Colonic mucosa (tissue), 4 donors: ENCODE data around the gene ZFP30. TPM values are rescaled to one million over a fixed set of nuclear protein-coding genes. Genes with fewer than 3 reads are reported as not detected.

Experiments
- DNase-seq: peaks from one replicate; pipeline ENCODE4 v3.0.0-alpha.2; 2020
- H3K27ac ChIP-seq: fragments of 200-600 bp; one replicate; pipeline ENCODE4 v1.8.0; 2021
- H3K27me3 ChIP-seq: fragments of 200-600 bp; one replicate; pipeline ENCODE4 v1.8.0; 2021
- H3K36me3 ChIP-seq: fragments of 200-600 bp; one replicate; pipeline ENCODE4 v1.8.0; 2021
- H3K4me1 ChIP-seq: fragments of 200-600 bp; one replicate; pipeline ENCODE4 v1.8.0; 2021; ENCODE audit warnings: mild to moderate bottlenecking
- H3K4me3 ChIP-seq: fragments of 200-600 bp; one replicate; pipeline ENCODE4 v1.8.0; 2021
- H3K9ac ChIP-seq, 2 donors: one replicate each; pipeline ENCODE4 v1.7.0; 2013; ENCODE audit warnings: control low read depth in 2 of 2, low read depth in 2 of 2, low read length in 2 of 2
- H3K9me3 ChIP-seq: fragments of 200-600 bp; one replicate; pipeline ENCODE4 v1.8.0; 2021
- intact Hi-C: fragments of 100-400 bp; cut with DNase I; formaldehyde crosslinking; loops from one replicate; pipeline ENCODE4 v1.14.1; 2022
- total RNA-seq, 2 donors: library from RNA; stranded (reverse); fragmentation: NEBNext Ultra II Directional in 1 of 2; extraction: Animal tissue kit (Norgen Biotek cat#: 25700) in 1 of 2; gene quantifications; one replicate each; pipeline ENCODE4 v1.2.1, GENCODE V29; 2021
- TF ChIP-seq, protein P1 (sequence below): fragments of 200-600 bp; IDR thresholded peaks from one replicate; pipeline ENCODE4 v1.8.0; 2022; ENCODE audit warnings: antibody characterized with exemption, mild to moderate bottlenecking
- donor health status: healthy.
- donor health status: DM: no; HTN: no; CAD: no.
- donor health status: DM: no; HTN: no; CAD: no.

The ZFP30 gene
- 1 to 10 TPM; 6.0 to 7.9 TPM for total RNA-seq

DNA sequence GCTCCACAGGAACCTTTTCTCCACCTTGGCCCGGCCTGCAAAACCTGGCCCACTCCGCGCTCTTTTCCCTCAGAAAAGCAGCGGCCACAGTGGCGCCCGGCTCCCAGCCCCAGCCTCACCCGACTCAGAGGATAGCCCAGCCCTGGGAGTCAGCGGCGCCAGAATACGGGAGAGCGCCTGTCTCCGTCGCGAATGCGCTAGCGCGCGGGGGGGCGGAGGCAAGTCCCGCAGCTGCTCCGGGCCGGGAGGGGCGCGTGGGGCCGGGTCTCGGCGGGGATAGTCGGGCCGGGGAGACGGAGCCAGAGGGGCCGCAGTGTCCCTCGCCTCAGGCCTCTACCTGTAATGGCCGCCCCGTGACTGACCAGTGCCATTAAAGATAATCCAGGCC is at the start of gene ZFP30:
Gene ZFP30, minus strand, starts transcription at position 165 of the 388 bp plus-strand sequence. CDS start 7,643 bp downstream, outside the sequence.
- Histone ChIP-seq H3K9ac (peak within 1 kb of the TSS; percentile 70 to 82), H3K4me3 (peak within 1 kb of the TSS; percentile 61), H3K27ac (peak within 1 kb of the TSS; percentile 85), H3K27me3 (no peaks in the 10 kb centered on the region), H3K4me1 (peaks cover 7% of the 10 kb centered on the region), H3K36me3 (no peaks in the 10 kb centered on the region), H3K9me3 (no peaks in the 10 kb centered on the region)
- DNase-seq, result peak; percentile 92
- intact Hi-C loops, result loop anchor here (10.0 kb wide), 1 partner anchor 60 kb away; the partner anchor contains the start of genes ZNF540 and ZNF571
- TF ChIP-seq, protein P1, sequence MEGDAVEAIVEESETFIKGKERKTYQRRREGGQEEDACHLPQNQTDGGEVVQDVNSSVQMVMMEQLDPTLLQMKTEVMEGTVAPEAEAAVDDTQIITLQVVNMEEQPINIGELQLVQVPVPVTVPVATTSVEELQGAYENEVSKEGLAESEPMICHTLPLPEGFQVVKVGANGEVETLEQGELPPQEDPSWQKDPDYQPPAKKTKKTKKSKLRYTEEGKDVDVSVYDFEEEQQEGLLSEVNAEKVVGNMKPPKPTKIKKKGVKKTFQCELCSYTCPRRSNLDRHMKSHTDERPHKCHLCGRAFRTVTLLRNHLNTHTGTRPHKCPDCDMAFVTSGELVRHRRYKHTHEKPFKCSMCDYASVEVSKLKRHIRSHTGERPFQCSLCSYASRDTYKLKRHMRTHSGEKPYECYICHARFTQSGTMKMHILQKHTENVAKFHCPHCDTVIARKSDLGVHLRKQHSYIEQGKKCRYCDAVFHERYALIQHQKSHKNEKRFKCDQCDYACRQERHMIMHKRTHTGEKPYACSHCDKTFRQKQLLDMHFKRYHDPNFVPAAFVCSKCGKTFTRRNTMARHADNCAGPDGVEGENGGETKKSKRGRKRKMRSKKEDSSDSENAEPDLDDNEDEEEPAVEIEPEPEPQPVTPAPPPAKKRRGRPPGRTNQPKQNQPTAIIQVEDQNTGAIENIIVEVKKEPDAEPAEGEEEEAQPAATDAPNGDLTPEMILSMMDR, result no peak

DNA sequence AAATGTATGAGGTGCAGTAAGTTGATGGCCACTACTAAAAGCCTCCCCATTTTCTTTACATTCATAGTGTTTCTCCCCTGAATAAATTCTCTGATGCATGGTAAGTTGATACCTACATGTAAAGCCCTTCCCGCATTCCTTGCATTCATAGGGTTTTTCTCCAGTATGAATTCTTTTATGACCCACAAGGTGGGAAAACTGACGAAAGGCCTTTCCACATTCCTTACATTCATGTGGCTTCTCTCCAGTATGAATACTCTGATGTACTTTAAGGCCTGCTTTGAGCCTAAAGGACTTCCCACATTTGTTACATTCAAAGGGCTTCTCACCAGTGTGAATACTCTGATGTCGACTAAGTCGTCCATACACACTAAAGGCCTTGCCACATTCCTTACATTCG is 43.8 kb upstream of the ZFP30 start:
- Histone ChIP-seq H3K27ac (no peak overlapping the region), H3K9ac (no peak overlapping the region), H3K36me3 (no peaks in the 10 kb centered on the region), H3K4me1 (no peaks in the 10 kb centered on the region), H3K9me3 (no peaks in the 10 kb centered on the region), H3K27me3 (no peaks in the 10 kb centered on the region), H3K4me3 (no peak overlapping the region)
- no peak for DNase-seq
- TF ChIP-seq, protein P1, result no peak
- intact Hi-C loops, result no loop called here

DNA sequence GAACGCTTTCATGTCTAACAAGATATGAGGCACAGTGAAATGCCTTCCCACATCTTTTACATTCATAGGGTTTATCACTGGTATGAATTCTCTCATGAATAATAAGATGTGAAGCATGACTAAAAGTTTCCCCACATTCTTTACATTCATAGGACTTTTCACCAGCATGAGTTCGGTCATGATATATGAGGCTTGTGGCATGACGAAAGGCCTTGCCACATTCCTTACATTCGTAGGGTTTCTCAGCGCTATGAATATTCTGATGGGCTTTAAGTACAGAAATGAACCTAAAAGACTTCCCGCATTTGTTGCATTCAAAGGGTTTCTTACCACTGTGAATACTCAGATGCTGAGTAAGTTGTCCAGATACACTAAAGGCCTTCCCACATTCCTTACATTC is 43.0 kb upstream of the ZFP30 start:
- TF ChIP-seq, protein P1, result no peak
- Histone ChIP-seq H3K4me1 (no peaks in the 10 kb centered on the region), H3K27ac (no peak overlapping the region), H3K36me3 (no peaks in the 10 kb centered on the region), H3K4me3 (no peak overlapping the region), H3K9ac (no peak overlapping the region), H3K27me3 (no peaks in the 10 kb centered on the region), H3K9me3 (no peaks in the 10 kb centered on the region)
- no peak for DNase-seq
- intact Hi-C loops, result no loop called here

DNA sequence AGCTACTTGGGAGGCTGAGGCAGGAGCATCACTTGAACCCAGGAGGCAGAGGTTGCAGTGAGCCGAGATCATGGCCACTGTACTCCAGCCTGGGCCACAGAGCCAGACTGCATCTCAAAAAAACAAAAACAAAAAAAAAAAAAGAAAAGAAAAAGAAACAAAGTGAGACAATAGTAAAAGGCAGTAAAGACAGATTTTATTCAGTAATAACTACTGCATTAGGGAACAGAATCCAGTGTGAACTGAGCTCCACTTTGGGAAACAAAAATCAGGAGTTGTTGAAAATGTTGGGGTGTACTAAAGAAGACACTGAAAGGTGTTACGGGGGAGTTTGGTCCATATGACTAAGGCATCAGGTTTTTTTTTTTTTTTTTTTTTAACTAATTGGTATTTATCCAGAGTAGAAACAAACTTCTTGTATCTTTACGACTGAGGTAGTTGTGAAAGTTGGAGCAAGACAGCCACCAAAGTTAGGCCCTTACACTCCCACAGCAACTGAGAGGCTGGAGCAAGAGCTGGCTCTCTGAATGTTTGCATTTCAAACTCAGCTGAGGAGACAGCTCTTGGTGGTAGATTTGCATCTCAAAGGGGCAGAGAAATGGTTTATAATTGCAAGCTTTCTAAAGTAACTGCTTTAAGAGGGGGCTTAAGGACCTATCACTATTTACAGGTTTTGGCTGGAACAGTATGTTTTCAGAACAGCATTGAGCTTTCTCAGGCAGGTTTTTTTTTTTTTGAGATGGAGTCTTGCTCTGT is 40.1 kb upstream of the ZFP30 start:
- TF ChIP-seq, protein P1, result no peak
- Histone ChIP-seq H3K27ac (no peak overlapping the region), H3K9me3 (no peaks in the 10 kb centered on the region), H3K27me3 (no peaks in the 10 kb centered on the region), H3K4me1 (no peaks in the 10 kb centered on the region), H3K9ac (no peak overlapping the region), H3K36me3 (no peaks in the 10 kb centered on the region), H3K4me3 (no peak overlapping the region)
- no peak for DNase-seq
- intact Hi-C loops, result no loop called here

DNA sequence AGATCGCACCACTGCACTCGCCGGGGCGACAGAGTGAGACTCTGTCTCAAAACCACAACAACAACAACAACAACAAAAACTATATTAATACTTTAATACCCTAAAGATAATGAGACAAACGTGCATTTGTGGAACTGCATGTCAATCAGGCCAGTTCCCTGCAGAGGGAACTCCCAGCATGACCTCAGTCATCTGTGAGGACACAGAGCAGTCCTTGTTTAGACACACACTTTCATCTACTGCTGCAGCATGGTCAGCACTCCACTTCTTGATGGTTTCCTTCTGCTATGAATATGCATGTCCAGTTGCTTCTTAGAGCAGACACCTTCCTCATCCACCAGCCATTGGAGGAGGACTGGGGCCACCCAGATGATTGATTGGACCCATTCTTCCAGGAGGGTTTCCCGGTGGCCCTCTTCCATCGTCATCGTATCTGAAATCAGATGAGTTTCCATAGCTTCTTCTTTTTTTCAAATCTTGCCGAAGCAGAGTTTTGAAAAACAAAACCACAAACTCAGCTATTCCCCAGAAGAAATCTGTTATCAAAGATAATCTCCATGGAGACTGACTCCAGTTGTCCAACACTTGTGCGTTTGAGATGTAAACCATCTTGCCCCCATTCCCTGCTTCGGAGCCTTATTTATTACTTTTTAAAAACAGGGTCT is 37.8 kb upstream of the ZFP30 start:
- Histone ChIP-seq H3K9me3 (no peaks in the 10 kb centered on the region), H3K27me3 (no peaks in the 10 kb centered on the region), H3K9ac (no peak overlapping the region), H3K27ac (no peak overlapping the region), H3K4me3 (no peak overlapping the region), H3K36me3 (no peaks in the 10 kb centered on the region), H3K4me1 (no peaks in the 10 kb centered on the region)
- no peak for DNase-seq
- TF ChIP-seq, protein P1, result no peak
- intact Hi-C loops, result no loop called here
